Esophagus muscularis mucosa (tissue), 3 donors: ENCODE measurements around the gene DCC.

Experiments used
- POLR2A ChIP-seq: fragments of 450-650 bp; IDR thresholded peaks from one replicate; pipeline ENCODE4 v1.6.1; 2017; ENCODE audit warnings: antibody characterized with exemption, moderate library complexity, mild to moderate bottlenecking, low read depth
- TF ChIP-seq, protein P1 (sequence below), 3 experiments: fragments of 200-600 bp in 2 of 3; fragments of 450-650 bp in 1 of 3; sonication (generic) in 2 of 3; IDR thresholded peaks; one replicate each; pipeline ENCODE4 v1.5.1; 2017 to 2019; ENCODE audit warnings: antibody characterized with exemption in 3 of 3, mild to moderate bottlenecking in 2 of 3, moderate library complexity in 1 of 3

- TF ChIP-seq, protein P1, sequence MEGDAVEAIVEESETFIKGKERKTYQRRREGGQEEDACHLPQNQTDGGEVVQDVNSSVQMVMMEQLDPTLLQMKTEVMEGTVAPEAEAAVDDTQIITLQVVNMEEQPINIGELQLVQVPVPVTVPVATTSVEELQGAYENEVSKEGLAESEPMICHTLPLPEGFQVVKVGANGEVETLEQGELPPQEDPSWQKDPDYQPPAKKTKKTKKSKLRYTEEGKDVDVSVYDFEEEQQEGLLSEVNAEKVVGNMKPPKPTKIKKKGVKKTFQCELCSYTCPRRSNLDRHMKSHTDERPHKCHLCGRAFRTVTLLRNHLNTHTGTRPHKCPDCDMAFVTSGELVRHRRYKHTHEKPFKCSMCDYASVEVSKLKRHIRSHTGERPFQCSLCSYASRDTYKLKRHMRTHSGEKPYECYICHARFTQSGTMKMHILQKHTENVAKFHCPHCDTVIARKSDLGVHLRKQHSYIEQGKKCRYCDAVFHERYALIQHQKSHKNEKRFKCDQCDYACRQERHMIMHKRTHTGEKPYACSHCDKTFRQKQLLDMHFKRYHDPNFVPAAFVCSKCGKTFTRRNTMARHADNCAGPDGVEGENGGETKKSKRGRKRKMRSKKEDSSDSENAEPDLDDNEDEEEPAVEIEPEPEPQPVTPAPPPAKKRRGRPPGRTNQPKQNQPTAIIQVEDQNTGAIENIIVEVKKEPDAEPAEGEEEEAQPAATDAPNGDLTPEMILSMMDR (IDR thresholded peaks at IDR 0.05), result no peak
- no peak for TF ChIP-seq POLR2A
Observed at GRCh38 chr18:53486296-53486695, 1146.3 kb downstream of the DCC start.
